ENCODE results near the gene MAP3K5. TPM values are rescaled to one million over a fixed set of nuclear protein-coding genes. Genes with fewer than 3 reads are reported as not detected.

Gene MAP3K5
- total RNA-seq, 6 donors from 2014 or later = 26.4 to 45.1 (median 41.8) TPM

- Histone ChIP-seq H3K27ac (no peak overlapping the region), H3K4me3 (no peak overlapping the region), H3K9me3 (peaks cover 0 to under 1% (median 0%) of the 10 kb centered on the region in 4 donors), H3K4me1 (peaks cover 0 to 19% (median 8%) of the 10 kb centered on the region in 4 donors), H3K36me3 (peaks cover 0 to 19% (median 0%) of the 10 kb centered on the region in 4 donors), H3K27me3 (no peaks in the 10 kb centered on the region)
- ATAC-seq (ENCODE audit: low FRiP score in 2 of 2) (no peak), DNase-seq (peak in 1 of 2 donors; percentile 36)
- TF ChIP-seq EP300 (IDR thresholded peaks at IDR 0.05) (no peak), POLR2A (IDR thresholded peaks at IDR 0.05) (no peak), CTCF (IDR thresholded peaks at IDR 0.05) (no peak), POLR2AphosphoS5 (IDR thresholded peaks at IDR 0.05) (no peak)
- WGBS, 2 donors = 63 to 80% methylated on average over 6 of the region's 6 CpGs
Measured at GRCh38 chr6:136826216-136826615, 33.9 kb upstream of the MAP3K5 start.

- no peak for ATAC-seq (ENCODE audit: low FRiP score in 2 of 2)
Measured at GRCh38 chr6:136823128-136823660, 30.9 kb upstream of the MAP3K5 start.

GRCh38 chr6:136822376-136823127 is 30.3 kb upstream of the MAP3K5 start, which contains the start of gene PEX7:
PEX7 (plus strand) TSS chr6:136822592; CDS start chr6:136822666, 74 bp downstream.
- Histone ChIP-seq H3K4me3 (peak within 1 kb of the TSS; percentile 42 to 71 (median 68)), H3K36me3 (peaks cover 0 to 13% (median 0%) of the 10 kb centered on the region in 4 donors), H3K4me1 (peaks cover 0 to 19% (median 8%) of the 10 kb centered on the region in 4 donors), H3K27ac (peak within 1 kb of the TSS; percentile 91 to 95 (median 93)), H3K9me3 (no peaks in the 10 kb centered on the region), H3K27me3 (no peaks in the 10 kb centered on the region)
- TF ChIP-seq CTCF (IDR thresholded peaks at IDR 0.05) (peak; percentile 52 to 90 (median 72)), POLR2AphosphoS5 (IDR thresholded peaks at IDR 0.05) (peak; percentile 59 to 64), POLR2A (IDR thresholded peaks at IDR 0.05) (peak in 3 of 4 donors; percentile 28 to 83 (median 83)), EP300 (IDR thresholded peaks at IDR 0.05) (no peak)
- ATAC-seq (ENCODE audit: low FRiP score in 2 of 2) = peak; percentile 95 to 98
- DNase-seq = peak; percentile 93 to 96
- WGBS, 2 donors = 0 to 2% methylated on average over 20 to 33 of the region's 78 CpGs

More at GRCh38 chr6:136823128-136823660, 30.9 kb upstream of the MAP3K5 start:
- Histone ChIP-seq H3K27ac (peak overlapping the region; percentile 91 to 95 (median 93)), H3K9me3 (no peaks in the 10 kb centered on the region), H3K27me3 (no peaks in the 10 kb centered on the region), H3K4me1 (peaks cover 0 to 19% (median 8%) of the 10 kb centered on the region in 4 donors), H3K36me3 (peaks cover 0 to 15% (median 0%) of the 10 kb centered on the region in 4 donors), H3K4me3 (peak overlapping the region; percentile 42 to 71 (median 68))
- 67 to 84% methylated on average over 9 to 30 of the region's 31 CpGs for WGBS, 2 donors
- no peak for TF ChIP-seq EP300 (IDR thresholded peaks at IDR 0.05)
- no peak for TF ChIP-seq CTCF (IDR thresholded peaks at IDR 0.05)
- TF ChIP-seq POLR2AphosphoS5 (IDR thresholded peaks at IDR 0.05) = no peak
- no peak for TF ChIP-seq POLR2A (IDR thresholded peaks at IDR 0.05)
- DNase-seq = peak; percentile 10 to 23

- no peaks in the 10 kb centered on the region for H3K9me3 ChIP-seq
- H3K36me3 ChIP-seq = peaks cover 0 to 12% (median 0%) of the 10 kb centered on the region in 4 donors
- H3K27me3 ChIP-seq = no peaks in the 10 kb centered on the region
- peak overlapping the region; percentile 91 to 95 (median 93) for H3K27ac ChIP-seq
- TF ChIP-seq POLR2AphosphoS5 (IDR thresholded peaks at IDR 0.05) (no peak), CTCF (IDR thresholded peaks at IDR 0.05) (no peak), EP300 (IDR thresholded peaks at IDR 0.05) (no peak)
- H3K4me1 ChIP-seq = peaks cover 0 to 19% (median 8%) of the 10 kb centered on the region in 4 donors
- H3K4me3 ChIP-seq = peak overlapping the region; percentile 42 to 71 (median 68)
- peak in 1 of 2 donors; percentile 26 for DNase-seq
- WGBS, 2 donors = 1 to 3% methylated on average over 11 of the region's 11 CpGs
- peak in 1 of 2 donors; percentile 38 for ATAC-seq (ENCODE audit: low FRiP score in 2 of 2)
Measured at GRCh38 chr6:136822046-136822375, 29.7 kb upstream of the MAP3K5 start.
